ENCODE measurements around the gene KRT85. TPM values are rescaled to one million over a fixed set of nuclear protein-coding genes. Genes with fewer than 3 reads are reported as not detected.
A peak's percentile ranks its signal among the peaks of the same experiment; 100 is the strongest.

Gene KRT85
- total and polyA plus RNA-seq, 3 donors from 2014 or later: 0.71 to 1.5 (median 0.74) TPM

DNA sequence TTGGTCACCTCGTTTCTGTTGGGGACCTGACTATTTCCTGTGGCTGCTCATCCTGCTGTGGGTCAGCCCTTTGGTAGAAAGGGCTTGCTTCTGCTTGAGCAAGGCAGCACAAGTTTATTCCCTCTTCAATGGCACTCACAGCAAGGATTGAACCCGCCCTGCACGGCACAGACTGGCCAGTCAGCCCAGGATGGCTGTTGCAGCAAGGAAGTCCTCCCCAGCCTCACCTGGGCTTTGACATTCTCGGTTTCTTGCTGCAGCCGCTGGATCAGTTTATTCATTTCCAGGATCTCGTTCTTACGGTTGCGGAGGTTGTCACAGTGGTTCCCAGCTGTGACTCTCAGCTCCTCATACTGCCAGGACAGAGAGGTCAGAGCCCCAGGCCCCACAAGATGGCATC lies 29.4 kb upstream of the KRT85 start:
- Histone ChIP-seq H3K9me3 (no peaks in the 10 kb centered on the region), H3K36me3 (ENCODE audit: low read depth, missing control alignments) (no peaks in the 10 kb centered on the region), H3K4me3 (no peak overlapping the region), H3K27me3 (no peaks in the 10 kb centered on the region), H3K4me1 (peaks cover 3% of the 10 kb centered on the region), H3K27ac (no peak overlapping the region)
- TF ChIP-seq POLR2A (IDR thresholded peaks at IDR 0.05): no peak
- TF ChIP-seq, protein P1, sequence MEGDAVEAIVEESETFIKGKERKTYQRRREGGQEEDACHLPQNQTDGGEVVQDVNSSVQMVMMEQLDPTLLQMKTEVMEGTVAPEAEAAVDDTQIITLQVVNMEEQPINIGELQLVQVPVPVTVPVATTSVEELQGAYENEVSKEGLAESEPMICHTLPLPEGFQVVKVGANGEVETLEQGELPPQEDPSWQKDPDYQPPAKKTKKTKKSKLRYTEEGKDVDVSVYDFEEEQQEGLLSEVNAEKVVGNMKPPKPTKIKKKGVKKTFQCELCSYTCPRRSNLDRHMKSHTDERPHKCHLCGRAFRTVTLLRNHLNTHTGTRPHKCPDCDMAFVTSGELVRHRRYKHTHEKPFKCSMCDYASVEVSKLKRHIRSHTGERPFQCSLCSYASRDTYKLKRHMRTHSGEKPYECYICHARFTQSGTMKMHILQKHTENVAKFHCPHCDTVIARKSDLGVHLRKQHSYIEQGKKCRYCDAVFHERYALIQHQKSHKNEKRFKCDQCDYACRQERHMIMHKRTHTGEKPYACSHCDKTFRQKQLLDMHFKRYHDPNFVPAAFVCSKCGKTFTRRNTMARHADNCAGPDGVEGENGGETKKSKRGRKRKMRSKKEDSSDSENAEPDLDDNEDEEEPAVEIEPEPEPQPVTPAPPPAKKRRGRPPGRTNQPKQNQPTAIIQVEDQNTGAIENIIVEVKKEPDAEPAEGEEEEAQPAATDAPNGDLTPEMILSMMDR (IDR thresholded peaks at IDR 0.05): no peak
- intact Hi-C loops (cut with DNase I; ENCODE audit: low total_unique reads): no loop called here
- 90 to 91% methylated on average over 8 of the region's 8 CpGs for WGBS, 2 donors
- no peak for DNase-seq

DNA sequence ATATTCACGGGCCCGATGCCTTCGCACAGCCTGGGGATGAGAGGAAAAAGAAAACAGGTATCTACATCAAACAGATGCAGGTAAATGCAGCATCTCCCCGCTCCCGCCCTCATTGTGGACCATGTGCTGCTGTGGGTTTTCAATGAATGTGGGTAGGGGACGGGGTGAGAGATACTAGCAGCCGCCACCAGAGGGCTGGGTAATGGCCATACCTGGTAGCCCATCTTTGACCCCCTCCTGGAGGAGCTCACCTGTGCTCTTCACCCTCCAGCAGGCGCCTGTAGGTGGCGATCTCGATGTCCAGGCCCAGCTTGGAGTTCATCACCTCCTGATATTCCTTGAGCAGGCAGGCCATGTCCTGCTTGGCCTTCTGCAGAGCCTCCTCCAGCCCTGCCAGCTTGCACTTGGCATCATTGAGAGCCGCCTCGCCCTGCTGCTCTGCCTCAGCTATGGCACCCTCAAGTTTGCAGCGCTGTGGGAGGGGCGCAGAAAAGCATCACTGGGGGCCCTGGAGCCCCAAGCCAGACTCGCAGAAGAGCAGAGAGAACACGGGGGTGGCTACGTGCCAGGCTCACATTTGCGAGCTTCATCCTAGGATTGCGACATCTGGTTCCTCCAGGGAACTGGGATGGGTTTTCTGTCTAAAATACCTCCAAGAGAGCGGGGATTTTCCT lies 28.6 kb upstream of the KRT85 start:
- TF ChIP-seq, protein P1 (IDR thresholded peaks at IDR 0.05): no peak
- no peak for TF ChIP-seq POLR2A (IDR thresholded peaks at IDR 0.05)
- WGBS, 2 donors: 76 to 78% methylated on average over 18 to 19 of the region's 20 CpGs
- Histone ChIP-seq H3K9me3 (no peaks in the 10 kb centered on the region), H3K27me3 (no peaks in the 10 kb centered on the region), H3K27ac (no peak overlapping the region), H3K4me1 (peaks cover 4% of the 10 kb centered on the region), H3K4me3 (no peak overlapping the region), H3K36me3 (ENCODE audit: low read depth, missing control alignments) (no peaks in the 10 kb centered on the region)
- intact Hi-C loops (cut with DNase I; ENCODE audit: low total_unique reads): no loop called here
- DNase-seq: peak; percentile 45

DNA sequence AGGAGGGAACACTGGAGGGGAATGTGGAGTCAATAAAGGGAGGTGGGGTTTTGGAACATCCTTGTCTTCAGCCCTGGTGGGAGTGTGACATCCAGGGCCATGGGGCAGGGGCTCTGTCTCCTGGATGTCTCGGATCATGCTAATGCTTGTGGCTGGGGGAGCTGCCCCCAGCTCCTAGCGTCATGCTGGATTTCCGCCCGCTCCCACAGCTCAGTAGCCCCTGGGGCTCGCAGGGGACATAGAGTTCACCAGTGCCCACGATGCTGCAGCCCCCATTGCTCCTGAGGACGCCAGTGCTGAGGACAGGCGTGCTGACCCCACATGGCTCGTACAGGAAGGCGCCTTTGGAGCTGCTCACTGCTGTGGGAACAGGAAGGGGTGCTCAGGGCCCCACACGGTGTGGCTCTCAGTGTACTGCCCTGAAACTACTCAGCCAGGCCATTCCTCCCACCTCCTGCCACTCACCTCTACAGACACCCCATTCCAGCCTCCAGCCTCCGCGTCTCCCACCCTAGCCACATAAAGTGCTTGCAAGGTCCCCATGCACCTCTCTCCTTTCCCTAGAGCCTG lies 27.6 kb upstream of the KRT85 start:
- H3K36me3 ChIP-seq (ENCODE audit: low read depth, missing control alignments): no peaks in the 10 kb centered on the region
- WGBS, 2 donors: 81 to 92% methylated on average over 13 of the region's 13 CpGs
- H3K4me1 ChIP-seq: peaks cover 4% of the 10 kb centered on the region
- intact Hi-C loops (cut with DNase I; ENCODE audit: low total_unique reads): no loop called here
- no peak overlapping the region for H3K4me3 ChIP-seq
- no peak overlapping the region for H3K27ac ChIP-seq
- no peaks in the 10 kb centered on the region for H3K27me3 ChIP-seq
- no peak for TF ChIP-seq POLR2A (IDR thresholded peaks at IDR 0.05)
- TF ChIP-seq, protein P1 (IDR thresholded peaks at IDR 0.05): no peak
- H3K9me3 ChIP-seq: no peaks in the 10 kb centered on the region
- no peak for DNase-seq

DNA sequence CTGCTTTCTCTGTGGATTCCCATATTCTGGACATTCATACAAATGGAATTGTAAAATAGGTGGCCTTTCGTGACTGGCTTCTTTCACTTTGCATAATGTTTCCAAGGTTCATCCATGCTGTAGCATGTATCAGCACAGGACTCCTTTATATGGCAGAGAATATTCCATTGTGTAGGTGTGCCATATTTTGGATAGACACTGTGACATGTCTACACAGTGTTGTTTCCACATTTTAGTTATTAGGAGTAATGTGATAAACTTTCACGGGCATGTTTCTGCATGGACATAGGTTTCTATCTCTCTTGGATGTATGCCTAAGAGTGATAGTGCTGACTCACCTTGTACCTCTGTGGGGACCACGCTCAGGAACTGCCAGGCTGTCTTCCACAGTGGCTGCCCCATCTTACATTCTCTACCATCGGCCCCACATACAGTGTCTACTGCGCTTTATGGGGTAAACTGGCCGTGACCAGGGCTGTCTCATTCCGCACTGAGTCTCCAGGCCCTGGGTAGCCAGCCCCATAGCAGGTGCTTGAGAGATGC lies 25.3 kb upstream of the KRT85 start:
- Histone ChIP-seq H3K36me3 (ENCODE audit: low read depth, missing control alignments) (no peaks in the 10 kb centered on the region), H3K27ac (no peak overlapping the region), H3K4me3 (no peak overlapping the region), H3K27me3 (no peaks in the 10 kb centered on the region), H3K9me3 (no peaks in the 10 kb centered on the region), H3K4me1 (peaks cover 4% of the 10 kb centered on the region)
- 84 to 94% methylated on average over 5 to 7 of the region's 7 CpGs for WGBS, 2 donors
- intact Hi-C loops (cut with DNase I; ENCODE audit: low total_unique reads): no loop called here
- no peak for DNase-seq
- no peak for TF ChIP-seq POLR2A (IDR thresholded peaks at IDR 0.05)
- TF ChIP-seq, protein P1 (IDR thresholded peaks at IDR 0.05): no peak

Data from testis (tissue), 3 donors.